ENCODE data around the gene IVL. TPM values are rescaled to one million over a fixed set of nuclear protein-coding genes. Genes with fewer than 3 reads are reported as not detected.

Gene IVL, protein sequence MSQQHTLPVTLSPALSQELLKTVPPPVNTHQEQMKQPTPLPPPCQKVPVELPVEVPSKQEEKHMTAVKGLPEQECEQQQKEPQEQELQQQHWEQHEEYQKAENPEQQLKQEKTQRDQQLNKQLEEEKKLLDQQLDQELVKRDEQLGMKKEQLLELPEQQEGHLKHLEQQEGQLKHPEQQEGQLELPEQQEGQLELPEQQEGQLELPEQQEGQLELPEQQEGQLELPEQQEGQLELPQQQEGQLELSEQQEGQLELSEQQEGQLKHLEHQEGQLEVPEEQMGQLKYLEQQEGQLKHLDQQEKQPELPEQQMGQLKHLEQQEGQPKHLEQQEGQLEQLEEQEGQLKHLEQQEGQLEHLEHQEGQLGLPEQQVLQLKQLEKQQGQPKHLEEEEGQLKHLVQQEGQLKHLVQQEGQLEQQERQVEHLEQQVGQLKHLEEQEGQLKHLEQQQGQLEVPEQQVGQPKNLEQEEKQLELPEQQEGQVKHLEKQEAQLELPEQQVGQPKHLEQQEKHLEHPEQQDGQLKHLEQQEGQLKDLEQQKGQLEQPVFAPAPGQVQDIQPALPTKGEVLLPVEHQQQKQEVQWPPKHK
- total RNA-seq (not detected), polyA plus RNA-seq (under 1 TPM in 2 of 3 donors, not detected in 1; 0.16 to 0.30 TPM)
- long read RNA-seq, donor 1, result 0 reads
- long read RNA-seq, donor 2, result 0 reads
- long read RNA-seq, donor 3, result 0 reads
- long read RNA-seq, donor 4, result 0 reads
- long read RNA-seq, donor 5, result 0 reads
- long read RNA-seq, donor 6, result 0 reads
- long read RNA-seq, donor 7, result 0 reads
- long read RNA-seq, donor 8, result 0 reads
- long read RNA-seq, donor 9, result 0 reads
- long read RNA-seq, donor 10, result 0 reads

DNA sequence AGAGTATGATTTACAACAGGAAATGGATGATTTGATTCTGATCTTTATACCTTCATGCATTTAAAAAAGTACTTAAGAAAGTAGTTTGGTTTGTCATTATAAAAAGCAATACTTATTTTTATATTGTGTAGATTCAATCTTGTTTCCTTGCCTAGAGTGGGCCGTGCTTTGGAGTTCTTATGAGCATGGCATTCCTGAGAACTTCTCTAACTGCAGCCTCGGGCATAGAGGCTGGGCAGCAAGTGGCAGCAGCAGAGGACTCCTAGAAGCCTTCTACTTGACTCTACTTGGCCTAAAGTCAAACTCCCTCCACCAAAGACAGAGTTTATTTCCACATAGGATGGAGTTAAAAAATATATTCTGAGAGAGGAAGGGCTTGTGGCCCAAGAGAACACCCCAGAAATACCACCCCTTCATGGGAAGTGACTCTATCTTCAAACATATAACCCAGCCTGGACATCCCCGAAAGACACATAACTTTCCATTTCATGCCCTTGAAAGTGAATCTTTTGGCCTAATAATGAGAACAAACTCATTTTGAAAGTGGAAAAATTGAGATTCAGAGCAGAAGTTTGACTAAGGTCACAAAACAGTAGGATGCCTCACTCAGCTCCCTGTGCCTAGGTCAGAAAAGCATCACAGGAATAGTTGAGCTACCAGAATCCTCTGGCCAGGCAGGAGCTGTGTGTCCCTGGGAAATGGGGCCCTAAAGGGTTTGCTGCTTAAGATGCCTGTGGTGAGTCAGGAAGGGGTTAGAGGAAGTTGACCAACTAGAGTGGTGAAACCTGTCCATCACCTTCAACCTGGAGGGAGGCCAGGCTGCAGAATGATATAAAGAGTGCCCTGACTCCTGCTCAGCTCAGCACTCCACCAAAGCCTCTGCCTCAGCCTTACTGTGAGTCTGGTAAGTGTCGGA is at the start of gene IVL:
Gene IVL (plus strand): TSS at position 861 of the 916 bp plus-strand sequence. CDS start 1,252 bp downstream, outside the sequence.
- no peak for TF ChIP-seq POLR2A (IDR thresholded peaks at IDR 0.05)
- TF ChIP-seq, protein P1, sequence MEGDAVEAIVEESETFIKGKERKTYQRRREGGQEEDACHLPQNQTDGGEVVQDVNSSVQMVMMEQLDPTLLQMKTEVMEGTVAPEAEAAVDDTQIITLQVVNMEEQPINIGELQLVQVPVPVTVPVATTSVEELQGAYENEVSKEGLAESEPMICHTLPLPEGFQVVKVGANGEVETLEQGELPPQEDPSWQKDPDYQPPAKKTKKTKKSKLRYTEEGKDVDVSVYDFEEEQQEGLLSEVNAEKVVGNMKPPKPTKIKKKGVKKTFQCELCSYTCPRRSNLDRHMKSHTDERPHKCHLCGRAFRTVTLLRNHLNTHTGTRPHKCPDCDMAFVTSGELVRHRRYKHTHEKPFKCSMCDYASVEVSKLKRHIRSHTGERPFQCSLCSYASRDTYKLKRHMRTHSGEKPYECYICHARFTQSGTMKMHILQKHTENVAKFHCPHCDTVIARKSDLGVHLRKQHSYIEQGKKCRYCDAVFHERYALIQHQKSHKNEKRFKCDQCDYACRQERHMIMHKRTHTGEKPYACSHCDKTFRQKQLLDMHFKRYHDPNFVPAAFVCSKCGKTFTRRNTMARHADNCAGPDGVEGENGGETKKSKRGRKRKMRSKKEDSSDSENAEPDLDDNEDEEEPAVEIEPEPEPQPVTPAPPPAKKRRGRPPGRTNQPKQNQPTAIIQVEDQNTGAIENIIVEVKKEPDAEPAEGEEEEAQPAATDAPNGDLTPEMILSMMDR (IDR thresholded peaks at IDR 0.05), result no peak

DNA sequence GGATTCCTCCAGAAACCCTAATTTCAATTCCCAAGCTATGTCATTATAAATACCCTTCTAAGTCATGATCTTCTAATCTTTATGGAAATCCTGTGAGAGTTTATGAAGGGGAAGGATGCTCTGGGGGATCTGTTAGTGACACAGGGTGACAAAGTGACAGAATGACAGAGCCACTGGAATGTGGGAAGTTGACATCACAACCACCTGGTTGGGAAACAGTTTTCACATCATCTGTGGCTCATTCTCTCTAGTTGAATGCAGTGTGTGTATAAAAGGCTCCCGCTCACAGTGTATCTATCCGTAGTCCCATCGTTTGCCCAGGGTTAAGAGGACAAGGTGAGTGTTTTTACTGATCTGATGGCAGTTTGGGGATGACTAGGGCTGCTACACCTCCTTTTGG is 48.6 kb upstream of the IVL start, which contains the start of gene LCE7A:
Gene LCE7A (plus strand): TSS at position 301 of the 400 bp plus-strand sequence. CDS start 702 bp downstream, outside the sequence.
- no peak for DNase-seq
- Histone ChIP-seq H3K9me3 (replicated peaks in 1 of 3) (no peaks in the 10 kb centered on the region), H3K4me3 (no peak within 1 kb of the TSS), H3K27ac (no peak within 1 kb of the TSS), H3K4me1 (replicated peaks in 1 of 2) (no peaks in the 10 kb centered on the region), H3K27me3 (no peaks in the 10 kb centered on the region), H3K36me3 (replicated peaks in 1 of 2) (no peaks in the 10 kb centered on the region)
- TF ChIP-seq, protein P1 (IDR thresholded peaks at IDR 0.05), result no peak
- no peak for TF ChIP-seq POLR2A (IDR thresholded peaks at IDR 0.05)
- WGBS, 4 donors, result 61 to 89% (median 79%) methylated on average over 3 of the region's 3 CpGs
- intact Hi-C loops (cut with DNase I), result no loop called here

More for the DNA sequence above, at the start of gene IVL:
- no peaks in the 10 kb centered on the region for H3K36me3 ChIP-seq (replicated peaks in 1 of 2)
- no peaks in the 10 kb centered on the region for H3K4me1 ChIP-seq (replicated peaks in 1 of 2)
- intact Hi-C loops (cut with DNase I), result no loop called here
- H3K4me3 ChIP-seq, result no peak within 1 kb of the TSS
- H3K27ac ChIP-seq, result no peak within 1 kb of the TSS
- DNase-seq, result no peak
- WGBS, 4 donors, result 70 to 83% (median 78%) methylated on average over 3 to 4 of the region's 4 CpGs
- H3K9me3 ChIP-seq (replicated peaks in 1 of 3), result no peaks in the 10 kb centered on the region
- no peaks in the 10 kb centered on the region for H3K27me3 ChIP-seq

DNA sequence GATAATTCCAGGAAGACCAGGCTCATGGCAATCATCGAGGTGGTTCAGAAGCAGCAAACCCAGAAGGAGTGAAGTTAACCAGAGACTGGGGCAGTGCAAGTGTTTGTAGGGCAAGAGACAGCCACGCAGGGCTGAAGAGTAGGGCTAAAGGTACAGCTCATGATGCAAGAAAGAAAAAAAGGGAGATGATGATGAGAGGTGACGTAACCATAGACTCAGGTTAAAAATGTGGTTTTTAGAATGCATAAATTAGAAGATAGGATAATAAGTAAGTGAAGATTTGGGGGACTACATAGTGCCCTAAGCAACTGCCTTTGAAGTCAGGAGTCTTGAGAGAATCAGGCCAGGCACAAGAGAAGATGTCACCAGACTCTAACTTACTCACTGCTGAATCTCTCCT is 48.2 kb upstream of the IVL start:
- intact Hi-C loops (cut with DNase I), result no loop called here

More for the DNA sequence above, 48.2 kb upstream of the IVL start:
- TF ChIP-seq, protein P1 (IDR thresholded peaks at IDR 0.05), result no peak
- TF ChIP-seq POLR2A (IDR thresholded peaks at IDR 0.05), result no peak
- H3K27ac ChIP-seq, result no peak overlapping the region
- no peak overlapping the region for H3K4me3 ChIP-seq
- H3K36me3 ChIP-seq (replicated peaks in 1 of 2), result no peaks in the 10 kb centered on the region
- DNase-seq, result no peak
- H3K9me3 ChIP-seq (replicated peaks in 1 of 3), result no peaks in the 10 kb centered on the region
- H3K27me3 ChIP-seq, result no peaks in the 10 kb centered on the region
- H3K4me1 ChIP-seq (replicated peaks in 1 of 2), result no peaks in the 10 kb centered on the region
- WGBS, 4 donors, result 69 to 82% (median 75%) methylated on average over 3 of the region's 3 CpGs

All from adrenal gland (tissue), 19 donors.